Calu3 (cell line): ENCODE measurements around the gene P2RX2. TPM values are rescaled to one million over a fixed set of nuclear protein-coding genes. Genes with fewer than 3 reads are reported as not detected.

ENCODE experiments used
- BruUV-seq: library from RNA; stranded (reverse); fragments of 400-500 nt; replicated peaks from 2 replicates; lab custom pipeline; 2021; lab: Mats Ljungman, UMichigan
- CTCF ChIA-PET: fragments of 300-600 bp; sonication (Branson Sonifier 250); formaldehyde crosslinking; loops from one replicate; lab custom pipeline; 2022; ENCODE audit warnings: antibody characterized with exemption; lab: Charles Lee
- DNase-seq: peaks from one replicate; pipeline ENCODE4 v3.0.0; 2022
- H3K27ac Mint-ChIP-seq: one replicate; pipeline ENCODE4 v1.8.0; 2022; ENCODE audit warnings: mixed read lengths; ENCODE audit not compliant: unreplicated experiment
- H3K27me3 Mint-ChIP-seq: one replicate; pipeline ENCODE4 v1.8.0; 2022; ENCODE audit warnings: mixed read lengths; ENCODE audit not compliant: unreplicated experiment
- H3K36me3 Mint-ChIP-seq: one replicate; pipeline ENCODE4 v1.8.0; 2022; ENCODE audit warnings: mild to moderate bottlenecking, moderate library complexity, mixed read lengths; ENCODE audit not compliant: insufficient read depth, unreplicated experiment
- H3K4me1 Mint-ChIP-seq: one replicate; pipeline ENCODE4 v1.8.0; 2022; ENCODE audit warnings: mild to moderate bottlenecking, low read depth, mixed read lengths; ENCODE audit not compliant: unreplicated experiment
- H3K4me3 Mint-ChIP-seq: one replicate; pipeline ENCODE4 v1.8.0; 2022; ENCODE audit warnings: mild to moderate bottlenecking, low read depth, moderate library complexity, mixed read lengths; ENCODE audit not compliant: unreplicated experiment
- H3K9me3 Mint-ChIP-seq: one replicate; pipeline ENCODE4 v1.8.0; 2022; ENCODE audit warnings: low read depth, mixed read lengths; ENCODE audit not compliant: unreplicated experiment
- CTCF ChIP-seq: fragments of 200-600 bp; IDR thresholded peaks from one replicate; pipeline ENCODE4 v1.8.0; 2022; ENCODE audit warnings: antibody characterized with exemption; ENCODE audit not compliant: unreplicated experiment
- intact Hi-C: fragments of 100-400 bp; cut with micrococcal nuclease; formaldehyde crosslinking; loops from one replicate; pipeline ENCODE4 v1.10.0; 2022; ENCODE audit not compliant: unreplicated experiment
- total RNA-seq: library from RNA; stranded (reverse); gene quantifications from 2 replicates; pipeline ENCODE4 v1.2.3, GENCODE V29; 2022

P2RX2 gene
- total RNA-seq, 1 experiment from 2014 or later = not detected

DNA sequence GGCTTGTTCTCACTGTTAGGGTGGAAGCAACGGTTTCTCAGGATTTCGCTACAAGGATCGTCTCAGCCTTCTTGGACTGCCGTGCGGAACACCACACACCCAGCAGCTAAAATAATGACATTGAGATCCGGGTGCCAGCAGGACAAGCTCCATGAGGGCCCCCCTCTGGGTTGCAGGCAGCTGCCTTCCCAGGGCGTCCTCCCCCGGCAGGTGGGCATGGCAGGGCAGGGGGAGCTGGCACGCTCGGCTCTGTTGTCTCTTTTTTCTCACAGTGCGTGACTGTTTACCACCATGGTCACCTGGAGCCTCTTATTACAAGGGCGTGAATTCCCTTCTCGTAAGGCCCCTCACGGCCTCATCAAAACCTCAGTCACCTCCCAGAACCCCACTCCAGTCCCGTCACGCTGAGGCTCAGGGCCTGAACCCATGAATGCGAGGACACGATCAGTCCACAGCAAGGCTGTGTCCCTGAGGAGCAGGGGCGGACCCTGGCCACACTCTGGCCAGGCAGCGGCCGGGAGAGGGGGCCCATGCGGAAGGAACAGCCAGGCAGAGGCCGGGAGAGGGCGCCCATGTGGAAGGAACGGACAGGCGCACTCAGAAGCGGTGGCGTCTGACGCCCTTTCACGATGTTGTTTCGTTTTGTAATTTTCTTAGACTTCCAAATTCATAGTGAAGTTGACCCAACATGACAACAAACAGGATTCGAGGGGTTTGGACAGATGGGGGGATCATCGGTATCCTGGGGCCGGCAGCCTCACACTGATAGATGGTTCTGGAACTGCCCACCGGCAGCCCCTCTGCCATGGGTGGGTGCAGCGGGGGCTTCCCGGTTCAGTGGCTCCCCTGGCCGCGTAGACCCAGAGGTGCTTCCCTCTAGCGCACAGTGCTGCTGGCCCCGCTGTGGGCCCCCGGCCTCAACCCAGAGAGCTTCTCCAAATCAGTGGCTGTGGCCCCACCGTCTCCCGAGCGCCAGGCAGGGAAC, 18.2 kb upstream of the P2RX2 start:
- no TSS peak for BruUV-seq
- intact Hi-C loops = no loop called here
- H3K36me3 Mint-ChIP-seq = peaks cover 6% of the 10 kb centered on the region
- CTCF ChIA-PET = interaction anchor here (0.5 to 1.4 kb wide), 2 partner anchors 15 to 16 kb away, joined by 3 to 7 read pairs; no protein-coding TSS in a partner anchor
- peak overlapping the region; percentile 56 for H3K4me3 Mint-ChIP-seq
- peaks cover 5% of the 10 kb centered on the region for H3K9me3 Mint-ChIP-seq
- TF ChIP-seq CTCF = peak; percentile 80
- H3K27me3 Mint-ChIP-seq = peaks cover 97% of the 10 kb centered on the region
- peaks cover 18% of the 10 kb centered on the region for H3K4me1 Mint-ChIP-seq
- H3K27ac Mint-ChIP-seq = no peak overlapping the region
- peak; percentile 83 for DNase-seq

DNA sequence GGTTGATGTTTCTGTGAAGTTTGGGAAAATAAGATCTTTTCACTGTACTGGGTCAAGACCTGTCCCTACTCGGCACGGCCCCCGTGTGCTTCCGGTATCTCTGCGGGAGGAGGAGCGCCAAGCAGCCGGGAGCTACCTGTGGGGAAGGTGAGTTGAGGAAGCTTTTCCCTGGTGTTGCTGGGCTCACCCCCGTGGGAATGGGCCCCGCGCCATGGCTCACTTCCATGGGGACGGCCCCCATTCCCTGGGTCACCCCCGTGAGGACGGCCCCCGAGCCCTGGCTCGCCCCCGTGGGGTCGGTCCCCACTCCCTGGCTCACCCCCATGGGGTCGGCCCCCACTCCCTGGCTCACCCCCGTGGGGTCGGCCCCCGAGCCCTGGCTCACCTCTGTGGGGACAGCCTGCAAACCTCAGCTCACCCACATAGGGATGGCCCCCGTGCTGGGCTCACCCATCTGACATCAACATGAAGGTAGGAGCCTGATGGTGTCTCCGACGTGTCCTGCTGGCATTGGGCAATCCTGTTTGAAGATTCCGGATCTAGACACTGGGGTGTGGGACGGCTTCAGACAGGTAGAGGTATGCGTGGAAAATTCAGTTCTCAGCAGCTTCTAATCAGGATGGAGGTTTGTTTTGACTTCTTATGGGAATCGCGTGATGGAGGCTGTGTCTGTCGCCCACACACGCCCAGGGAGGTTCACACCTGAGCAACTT, 17.2 kb upstream of the P2RX2 start:
- Mint-ChIP-seq H3K4me1 (peaks cover 18% of the 10 kb centered on the region), H3K4me3 (peak overlapping the region; percentile 56), H3K9me3 (peaks cover 5% of the 10 kb centered on the region), H3K27me3 (peaks cover 95% of the 10 kb centered on the region), H3K36me3 (peaks cover 6% of the 10 kb centered on the region), H3K27ac (no peak overlapping the region)
- no TSS peak for BruUV-seq
- intact Hi-C loops = no loop called here
- DNase-seq = no peak
- TF ChIP-seq CTCF = no peak
- CTCF ChIA-PET = interaction anchor here (0.6 to 0.8 kb wide), 2 partner anchors 41 to 167 kb away, joined by 3 to 4 read pairs; no protein-coding TSS in a partner anchor

DNA sequence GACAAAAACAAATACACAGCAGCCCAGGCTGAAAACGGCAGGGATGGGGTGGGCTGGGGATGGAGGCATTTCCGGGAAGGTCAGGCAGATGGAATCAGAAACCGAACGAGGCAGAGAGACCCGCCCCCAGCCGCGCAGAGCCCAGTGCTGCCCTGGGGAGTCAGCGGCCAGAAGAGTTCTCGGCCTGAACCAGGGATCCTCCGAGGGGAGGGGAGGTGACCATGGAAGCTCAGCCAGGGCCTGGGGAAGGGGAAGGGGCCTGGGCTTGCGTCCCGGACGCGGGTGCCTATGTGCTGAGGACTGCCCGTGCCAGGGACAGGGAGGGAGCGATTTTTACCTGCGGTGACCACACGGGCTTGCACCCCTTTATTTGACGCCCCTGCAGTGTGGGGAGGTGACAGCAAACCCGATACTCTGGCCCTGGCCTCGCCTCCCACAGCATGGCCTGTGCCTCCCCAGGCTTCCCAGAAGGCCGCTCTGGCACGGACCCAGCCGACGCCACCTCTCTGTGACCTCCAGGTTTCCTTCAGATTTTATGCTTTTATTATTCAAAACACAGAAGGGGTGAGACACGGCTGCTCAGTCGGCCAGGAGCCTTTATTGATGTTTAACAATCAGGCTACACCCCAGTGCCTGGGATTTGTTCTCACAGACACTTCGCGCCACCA, 15.9 kb upstream of the P2RX2 start:
- Mint-ChIP-seq H3K9me3 (peaks cover under 1% of the 10 kb centered on the region), H3K27ac (no peak overlapping the region), H3K4me1 (peaks cover 15% of the 10 kb centered on the region), H3K27me3 (peaks cover 95% of the 10 kb centered on the region), H3K36me3 (peaks cover 2% of the 10 kb centered on the region), H3K4me3 (no peak overlapping the region)
- no peak for TF ChIP-seq CTCF
- DNase-seq = no peak
- no TSS peak for BruUV-seq
- intact Hi-C loops = no loop called here
- CTCF ChIA-PET = interaction anchor here (0.7 to 0.8 kb wide), 2 partner anchors 10 to 605 kb away, joined by 4 to 5 read pairs; no protein-coding TSS in a partner anchor
